SU-DHL-6 (cell line): ENCODE data around the gene ZNF385D.

Source experiments
- EZH2phosphoT487 ChIP-seq: fragments of 200-600 bp; sonication (generic), shearing (Covaris generic); conservative IDR thresholded peaks from 2 replicates; pipeline ENCODE4 v1.6.1; 2018; ENCODE audit warnings: mild to moderate bottlenecking, antibody characterized with exemption, low read length, moderate library complexity, mixed read lengths
- TF ChIP-seq, protein P1 (sequence below): fragments of 200-600 bp; sonication (generic); IDR thresholded peaks from one replicate; pipeline ENCODE4 v1.5.1; 2017; ENCODE audit warnings: antibody characterized with exemption, mild to moderate bottlenecking, low read length, moderate library complexity; ENCODE audit not compliant: insufficient read depth, poor library complexity, severe bottlenecking

- TF ChIP-seq, protein P1, sequence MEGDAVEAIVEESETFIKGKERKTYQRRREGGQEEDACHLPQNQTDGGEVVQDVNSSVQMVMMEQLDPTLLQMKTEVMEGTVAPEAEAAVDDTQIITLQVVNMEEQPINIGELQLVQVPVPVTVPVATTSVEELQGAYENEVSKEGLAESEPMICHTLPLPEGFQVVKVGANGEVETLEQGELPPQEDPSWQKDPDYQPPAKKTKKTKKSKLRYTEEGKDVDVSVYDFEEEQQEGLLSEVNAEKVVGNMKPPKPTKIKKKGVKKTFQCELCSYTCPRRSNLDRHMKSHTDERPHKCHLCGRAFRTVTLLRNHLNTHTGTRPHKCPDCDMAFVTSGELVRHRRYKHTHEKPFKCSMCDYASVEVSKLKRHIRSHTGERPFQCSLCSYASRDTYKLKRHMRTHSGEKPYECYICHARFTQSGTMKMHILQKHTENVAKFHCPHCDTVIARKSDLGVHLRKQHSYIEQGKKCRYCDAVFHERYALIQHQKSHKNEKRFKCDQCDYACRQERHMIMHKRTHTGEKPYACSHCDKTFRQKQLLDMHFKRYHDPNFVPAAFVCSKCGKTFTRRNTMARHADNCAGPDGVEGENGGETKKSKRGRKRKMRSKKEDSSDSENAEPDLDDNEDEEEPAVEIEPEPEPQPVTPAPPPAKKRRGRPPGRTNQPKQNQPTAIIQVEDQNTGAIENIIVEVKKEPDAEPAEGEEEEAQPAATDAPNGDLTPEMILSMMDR = no peak
- no peak for TF ChIP-seq EZH2phosphoT487
These were observed 301.3 kb downstream of the ZNF385D start for GRCh38 chr3:21449738-21450137.
